Fibroblast of the aortic adventitia (primary cell): ENCODE results near the gene TTYH3. TPM values are rescaled to one million over a fixed set of nuclear protein-coding genes. Genes with fewer than 3 reads are reported as not detected.

Source experiments
- DNase-seq: peaks from one replicate; pipeline ENCODE4 v3.0.0-alpha.2; 2010; ENCODE audit warnings: low read depth
- H3K4me3 ChIP-seq: 2 replicates; pipeline ENCODE4 v1.5.1; 2011; ENCODE audit warnings: low read depth, mild to moderate bottlenecking, control low read depth, low read length, moderate library complexity
- CTCF ChIP-seq: IDR thresholded peaks from 2 replicates; pipeline ENCODE4 v1.5.1; 2011; ENCODE audit warnings: mild to moderate bottlenecking, low read length, control low read depth, inconsistent platforms; ENCODE audit not compliant: insufficient read depth
- total RNA-seq: library from RNA; depleted of rRNA; stranded (reverse); fragments of >200 nt; gene quantifications from 2 replicates; pipeline ENCODE4 v1.2.3, GENCODE V29; 2012; ENCODE audit warnings: low replicate concordance

TTYH3 gene
- total RNA-seq, 1 donor: 27.9 TPM

- H3K4me3 ChIP-seq: no peak overlapping the region
- DNase-seq: peak; percentile 76
- no peak for TF ChIP-seq CTCF
These were observed 70.2 kb downstream of the TTYH3 start for GRCh38 chr7:2701832-2702593.

- no peak for DNase-seq
- TF ChIP-seq CTCF: no peak
- no peak overlapping the region for H3K4me3 ChIP-seq
These were observed 70.8 kb downstream of the TTYH3 start for GRCh38 chr7:2702594-2702957.

GRCh38 chr7:2705371-2706096 lies 73.7 kb downstream of the TTYH3 start:
- no peak overlapping the region for H3K4me3 ChIP-seq
- DNase-seq: no peak
- no peak for TF ChIP-seq CTCF

- no peak for DNase-seq
- no peak for TF ChIP-seq CTCF
- H3K4me3 ChIP-seq: no peak overlapping the region
These were observed 74.9 kb downstream of the TTYH3 start for GRCh38 chr7:2706685-2707126.

GRCh38 chr7:2707481-2707880 lies 75.7 kb downstream of the TTYH3 start:
- no peak for TF ChIP-seq CTCF
- DNase-seq: no peak
- H3K4me3 ChIP-seq: no peak overlapping the region

- no peak for DNase-seq
- no peak for TF ChIP-seq CTCF
- H3K4me3 ChIP-seq: no peak overlapping the region
These were observed 76.3 kb downstream of the TTYH3 start for GRCh38 chr7:2708041-2708440.
